Measurements from ENCODE around the gene CD8B2.
"Not testable (repeated sequence)": the region's sequence is repeated elsewhere in the genome, so short reads cannot be mapped to it uniquely, and the experiment has no call there.

CD8B2 gene

DNA sequence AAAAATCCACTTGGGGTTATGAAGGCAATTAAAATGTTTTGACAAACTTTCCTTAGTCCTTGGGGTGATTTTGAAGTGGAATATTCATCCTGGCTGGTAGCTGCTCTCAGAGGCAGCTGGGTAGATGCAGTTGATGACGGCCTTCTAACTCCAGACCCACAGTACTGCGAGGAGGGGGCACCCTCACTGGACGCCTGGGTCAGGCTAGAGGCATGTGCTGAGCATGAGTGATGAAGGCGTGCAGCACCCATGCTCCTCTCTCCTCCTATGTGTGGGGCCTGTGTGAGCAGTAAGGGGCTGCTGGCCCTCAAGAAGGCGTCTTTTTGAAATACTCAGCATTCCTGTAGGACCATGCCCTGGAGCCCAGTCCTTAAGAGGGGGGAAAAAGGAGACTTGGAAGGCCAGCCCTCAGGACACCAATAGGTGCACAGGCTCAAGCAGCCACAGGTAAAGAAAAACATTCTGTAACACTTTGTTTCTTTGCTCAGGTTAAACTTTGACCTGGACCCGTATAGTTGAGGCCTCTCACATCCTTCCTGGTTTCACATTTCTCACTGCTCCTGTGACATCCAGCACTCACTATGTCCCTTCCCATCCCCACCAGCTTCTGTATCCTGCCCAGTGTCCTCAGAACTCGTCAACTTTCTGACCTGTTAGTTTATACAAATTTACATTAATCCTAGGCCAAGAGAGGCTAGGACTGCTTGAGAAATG, 64.4 kb downstream of the CD8B2 start:
- no peak for DNase-seq (ENCODE audit: low read depth)

GRCh38 chr2:106552921-106553320, 65.8 kb downstream of the CD8B2 start:
- no peak for DNase-seq (ENCODE audit: low read depth)

DNA sequence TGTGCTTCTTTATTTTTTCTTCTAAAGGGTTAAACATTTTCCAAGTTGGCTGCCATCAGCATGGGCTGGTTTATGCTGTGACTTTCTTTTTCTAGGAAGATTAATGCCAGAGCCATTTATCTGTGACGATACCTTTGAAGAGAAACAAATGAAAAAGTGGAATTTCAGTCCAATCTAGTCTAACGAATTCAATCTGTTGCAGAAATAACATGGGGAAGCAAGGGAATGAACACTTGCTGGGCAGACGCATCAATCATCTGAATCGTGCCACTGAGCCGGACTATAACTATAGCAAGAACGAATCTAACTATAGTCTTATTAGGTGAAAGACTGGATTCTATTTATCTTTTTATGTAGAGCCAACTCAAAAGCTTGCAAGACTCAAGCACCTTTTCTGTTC, 66.2 kb downstream of the CD8B2 start:
- no peak for DNase-seq (ENCODE audit: low read depth)

GRCh38 chr2:106554411-106554810, 67.2 kb downstream of the CD8B2 start:
- DNase-seq (ENCODE audit: low read depth), result no peak

- no peak for DNase-seq (ENCODE audit: low read depth)
These were observed 67.9 kb downstream of the CD8B2 start for GRCh38 chr2:106555053-106555452.

GRCh38 chr2:106559786-106560185, 72.6 kb downstream of the CD8B2 start:
- DNase-seq (ENCODE audit: low read depth), result not testable (repeated sequence)

- no peak for DNase-seq (ENCODE audit: low read depth)
These were observed 73.6 kb downstream of the CD8B2 start for GRCh38 chr2:106560773-106561172.

DNA sequence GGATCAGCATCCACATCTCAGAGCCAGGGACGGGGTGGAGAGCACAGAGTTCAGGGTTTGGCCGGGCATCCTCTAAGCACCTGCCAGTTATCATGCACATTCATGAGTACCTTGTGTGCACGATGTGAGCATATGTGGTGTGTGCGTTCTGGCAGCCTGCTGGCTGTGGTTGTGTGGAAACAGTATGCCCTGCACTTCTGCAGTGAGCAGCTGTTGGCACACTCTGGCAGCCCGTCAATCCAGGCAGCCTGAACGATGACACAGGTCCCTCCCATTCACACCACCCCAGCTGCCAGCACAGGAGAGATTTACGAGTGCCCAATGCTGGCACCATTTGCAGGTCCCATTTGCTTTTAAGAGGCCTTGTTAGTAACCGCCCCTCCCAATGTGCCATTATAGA, 74.2 kb downstream of the CD8B2 start:
- no peak for DNase-seq (ENCODE audit: low read depth)

- no peak for DNase-seq (ENCODE audit: low read depth)
These were observed 74.6 kb downstream of the CD8B2 start for GRCh38 chr2:106561803-106562202.

DNA sequence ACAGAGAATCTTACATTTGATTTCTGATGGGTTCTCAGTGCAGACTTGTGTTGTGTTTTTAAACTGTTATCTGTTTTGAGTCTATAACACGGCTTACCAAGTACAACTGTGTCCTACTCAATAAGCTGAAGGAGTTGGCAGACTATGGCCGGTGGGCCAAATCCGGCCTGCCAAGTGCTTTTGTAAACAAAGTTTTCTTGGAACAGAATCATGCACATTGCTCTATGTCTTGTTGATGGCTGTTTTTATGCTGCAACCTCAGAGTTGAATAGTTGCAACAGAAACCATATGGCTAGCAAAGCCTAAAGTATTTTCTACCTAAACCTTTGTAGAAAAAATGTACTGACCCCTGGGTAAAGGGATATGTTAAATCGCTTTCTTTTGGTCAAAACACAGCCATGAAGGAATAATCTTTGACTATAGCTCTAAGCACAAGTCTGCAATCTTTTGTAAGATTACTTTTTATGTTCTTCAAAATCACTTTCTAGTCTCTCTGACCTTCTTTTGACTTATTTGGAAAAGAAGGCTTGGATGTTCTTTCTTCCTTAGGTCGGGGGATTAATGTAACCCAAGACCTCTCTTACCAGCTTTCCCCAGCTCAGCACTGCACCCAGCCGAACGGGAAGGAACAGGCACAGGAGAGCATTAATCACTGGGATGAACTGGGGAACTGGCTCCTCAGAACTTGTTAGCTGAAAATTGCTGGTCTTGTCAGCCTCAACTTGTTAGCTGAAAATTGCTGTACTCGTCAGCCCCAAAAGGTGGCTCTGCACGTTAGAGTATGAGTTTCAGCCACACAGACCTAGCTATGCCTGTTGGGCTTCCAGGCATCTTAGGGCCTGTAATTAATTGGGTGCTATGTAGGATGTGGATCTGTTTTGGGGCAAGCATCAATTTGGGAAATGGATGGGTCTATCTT, 75.4 kb downstream of the CD8B2 start:
- no peak for DNase-seq (ENCODE audit: low read depth)

- DNase-seq (ENCODE audit: low read depth), result no peak
These were observed 76.0 kb downstream of the CD8B2 start for GRCh38 chr2:106563195-106563594.

- DNase-seq (ENCODE audit: low read depth), result no peak
These were observed 78.4 kb downstream of the CD8B2 start for GRCh38 chr2:106565599-106565998.

GRCh38 chr2:106566050-106566449, 78.9 kb downstream of the CD8B2 start:
- DNase-seq (ENCODE audit: low read depth), result no peak

- not testable (repeated sequence) for DNase-seq (ENCODE audit: low read depth)
These were observed 79.3 kb downstream of the CD8B2 start for GRCh38 chr2:106566484-106566883.

DNA sequence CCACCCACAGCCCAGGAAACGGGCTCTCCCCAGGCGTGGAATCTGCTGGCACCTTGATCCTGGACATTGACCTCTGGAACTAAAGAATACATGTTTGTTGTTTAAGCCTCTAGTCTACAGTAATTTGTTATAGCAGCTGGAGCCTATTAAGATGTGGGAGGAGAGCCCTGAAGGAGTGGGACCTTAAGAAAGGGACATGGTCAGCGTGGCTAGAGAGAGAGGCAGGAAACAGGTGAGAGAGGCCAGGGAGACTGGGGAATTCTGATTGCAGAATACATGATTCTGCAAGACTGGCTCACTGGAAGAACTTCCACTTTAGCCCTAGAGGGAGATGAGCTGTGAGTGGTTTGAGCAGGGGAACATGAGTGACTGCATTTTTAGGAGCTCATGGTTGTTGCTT, 83.2 kb downstream of the CD8B2 start:
- DNase-seq (ENCODE audit: low read depth), result no peak

All from activated T-cell treated with anti-CD3 and anti-CD28 coated beads for 1 hour (primary cell).